Stimulated activated CD8-positive, alpha-beta memory T cell treated with anti-CD3 and anti-CD28 coated beads, Interleukin-2, amount 100 ng/mL, for 48 hours (primary cell): ENCODE measurements around the gene DNPH1.

Experiments used
- DNase-seq, 2 donors: peaks; one replicate each; pipeline ENCODE4 v3.0.0-alpha.2; 2020; ENCODE audit warnings: low read depth in 2 of 2

The DNPH1 gene

DNA sequence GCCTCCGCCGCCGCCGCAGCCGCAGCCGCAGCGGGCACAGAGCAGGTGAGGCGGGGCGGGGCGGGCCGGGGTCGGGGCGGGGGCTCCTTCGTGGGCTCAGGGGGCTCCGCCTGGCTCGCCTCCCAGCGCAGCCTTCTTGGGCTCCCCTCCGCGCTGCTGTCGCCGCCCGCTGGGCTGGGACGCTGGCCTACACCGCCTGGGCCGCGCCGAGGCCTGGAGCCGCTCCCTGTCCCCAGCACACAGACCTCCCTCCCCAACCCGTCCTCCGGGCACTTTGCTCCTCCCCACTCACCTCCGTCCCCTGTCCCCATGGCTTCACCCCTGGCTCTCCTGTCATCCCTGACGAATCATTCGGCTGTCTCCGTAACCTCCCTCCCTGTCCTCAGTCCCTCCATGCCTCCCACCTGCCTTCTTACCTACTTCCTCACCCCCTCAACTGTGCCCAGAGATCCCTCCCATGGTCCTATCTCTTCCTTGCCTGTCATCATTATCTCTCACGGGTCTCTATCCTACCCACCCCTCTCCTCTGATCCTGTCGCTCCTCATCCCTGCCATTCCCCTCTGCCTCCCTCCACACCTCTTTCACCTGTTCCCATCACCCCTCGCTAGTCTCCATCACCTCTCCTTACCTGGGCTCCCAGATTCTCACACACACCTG is 14.5 kb upstream of the DNPH1 start:
- DNase-seq = no peak

DNA sequence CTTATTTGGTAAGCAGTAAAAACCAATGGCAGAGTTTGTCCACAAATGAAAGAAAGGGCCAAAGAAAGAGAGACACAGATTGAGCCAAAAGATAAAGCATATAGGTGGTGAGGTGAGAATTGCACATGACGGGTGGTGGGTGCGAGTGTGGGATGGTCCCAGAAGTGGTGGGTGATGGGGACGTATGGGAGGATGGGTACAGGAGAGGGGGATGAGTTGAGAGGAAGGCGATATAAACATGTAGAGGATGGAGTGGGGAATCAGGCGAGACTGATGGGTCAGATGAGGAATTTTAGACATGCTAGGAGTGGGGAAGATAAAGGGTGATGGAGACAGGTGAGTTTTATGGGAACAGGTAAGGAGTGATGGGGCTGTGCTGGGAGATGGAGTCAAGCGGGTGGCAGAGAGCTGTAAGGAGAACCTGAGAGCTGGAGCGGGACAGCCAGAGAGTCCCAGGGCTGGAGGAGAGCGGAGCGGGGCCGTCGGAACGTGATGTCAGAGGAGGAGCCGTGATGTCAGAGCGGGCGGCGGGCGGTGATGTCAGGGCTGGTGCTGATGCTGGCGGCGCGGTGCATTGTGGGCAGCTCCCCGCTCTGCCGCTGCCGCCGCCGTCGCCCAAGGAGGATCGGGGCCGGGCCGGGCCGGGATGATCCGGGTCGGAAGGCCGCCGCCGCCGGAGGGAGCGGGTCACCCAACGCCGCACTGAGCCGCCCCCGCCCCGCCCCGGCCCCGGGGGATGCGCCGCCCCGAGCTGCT is 13.8 kb upstream of the DNPH1 start, which contains the start of gene TTBK1:
TSS of gene TTBK1 (plus strand) at position 574 of the 756 bp plus-strand sequence. CDS start 3,180 bp downstream, outside the sequence.
- DNase-seq = no peak

DNA sequence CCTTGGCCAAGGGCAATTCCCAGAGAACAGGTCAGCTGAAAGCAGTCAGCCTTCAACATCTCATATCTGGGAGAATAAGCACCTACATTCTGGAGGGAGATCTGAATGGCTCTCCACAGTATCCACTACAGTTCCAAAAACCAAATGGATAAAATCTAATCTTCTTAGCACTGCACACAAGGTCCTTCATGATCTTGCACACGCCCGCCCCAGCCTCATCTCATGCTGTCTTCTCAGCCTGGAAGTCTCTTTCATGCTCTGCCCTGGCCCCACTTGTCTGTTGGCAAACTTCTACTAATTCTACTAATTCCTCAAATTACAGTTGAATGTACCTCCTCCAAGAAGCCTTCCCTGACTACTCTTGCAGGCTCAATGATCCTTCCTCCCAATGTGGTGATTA is 12.2 kb upstream of the DNPH1 start:
- no peak for DNase-seq

- no peak for DNase-seq
These were observed 11.7 kb upstream of the DNPH1 start for GRCh38 chr6:43240950-43241349.

DNA sequence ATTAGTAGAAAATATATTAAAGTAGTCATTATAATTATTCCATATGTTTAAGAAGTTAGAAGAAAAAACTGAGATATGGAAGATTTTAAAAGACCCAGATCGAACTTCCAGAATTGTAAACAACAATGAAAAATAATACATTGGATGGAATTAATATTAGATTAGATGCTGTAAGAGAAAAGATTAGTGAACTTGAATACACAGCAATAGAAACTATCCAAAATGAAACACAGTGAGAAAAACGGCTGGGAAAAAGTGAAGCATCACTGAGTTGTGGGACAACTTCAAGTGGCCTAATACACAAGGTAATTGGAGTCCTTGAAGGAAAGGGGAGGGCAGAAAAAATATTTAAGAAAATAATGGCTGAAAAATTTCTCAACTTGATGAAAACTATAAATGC is 9.8 kb upstream of the DNPH1 start:
- no peak for DNase-seq

DNA sequence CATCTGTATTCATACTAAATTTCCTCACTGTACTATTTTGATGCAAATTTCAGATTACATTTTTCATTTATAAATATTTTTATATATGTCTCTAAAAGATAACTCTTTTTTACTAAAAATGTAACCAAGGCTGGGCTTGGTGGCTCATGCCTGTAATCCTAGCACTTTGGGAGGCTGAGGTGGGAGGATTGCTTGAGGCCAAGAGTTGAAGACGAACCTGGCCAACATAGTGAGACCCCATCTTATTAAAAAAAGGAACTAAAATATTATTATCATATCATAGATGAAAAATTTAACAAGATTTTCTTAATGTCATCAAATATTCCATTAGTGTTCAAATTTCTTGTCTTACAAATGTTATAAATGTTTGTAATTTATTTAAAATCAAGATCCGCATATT is 6.6 kb upstream of the DNPH1 start:
- DNase-seq = no peak

GRCh38 chr6:43231735-43232450 is 2.6 kb upstream of the DNPH1 start:
- no peak for DNase-seq

- no peak for DNase-seq
These were observed 1.8 kb upstream of the DNPH1 start for GRCh38 chr6:43231053-43231452.

DNA sequence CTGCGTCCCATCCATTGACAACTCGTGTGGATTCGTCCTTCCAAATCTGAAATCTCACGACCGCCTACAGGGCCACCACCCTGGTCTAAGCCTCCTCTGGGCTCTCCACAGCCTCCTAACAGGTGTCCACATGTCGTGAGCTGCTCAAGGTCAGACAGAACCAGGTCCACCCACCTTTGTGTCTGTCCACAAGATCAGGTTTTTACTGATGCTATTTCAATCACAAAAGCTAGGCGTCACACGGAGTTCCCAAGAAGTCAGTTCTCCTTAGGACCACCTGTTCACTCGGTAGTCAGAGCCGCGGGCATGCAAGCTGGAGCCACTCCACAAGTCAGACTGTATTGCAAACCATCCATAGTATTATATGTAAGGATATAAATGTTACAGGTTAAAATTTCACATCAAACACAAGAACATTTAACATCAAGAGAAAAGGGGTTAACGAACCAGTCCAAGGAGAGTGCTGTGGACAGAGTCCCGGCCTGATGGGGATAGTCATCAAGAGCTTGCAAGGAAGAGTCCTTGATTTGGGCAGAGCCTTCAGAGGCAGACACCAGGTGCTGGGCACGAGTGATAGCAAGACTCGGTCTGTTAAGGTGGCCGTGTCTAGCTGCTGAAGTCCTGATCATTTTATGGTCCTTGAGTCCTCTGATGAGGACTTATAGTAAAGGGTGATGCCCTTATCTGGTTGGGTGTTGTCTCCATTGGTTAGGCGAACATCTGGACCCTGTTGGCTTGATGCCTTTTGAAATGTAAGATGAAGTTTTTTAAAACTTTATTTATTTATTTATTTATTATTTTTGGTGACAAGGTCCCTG is 731 bp upstream of the DNPH1 start:
- no peak for DNase-seq

GRCh38 chr6:43226192-43226851 is 3.0 kb downstream of the DNPH1 start:
- DNase-seq = no peak

DNA sequence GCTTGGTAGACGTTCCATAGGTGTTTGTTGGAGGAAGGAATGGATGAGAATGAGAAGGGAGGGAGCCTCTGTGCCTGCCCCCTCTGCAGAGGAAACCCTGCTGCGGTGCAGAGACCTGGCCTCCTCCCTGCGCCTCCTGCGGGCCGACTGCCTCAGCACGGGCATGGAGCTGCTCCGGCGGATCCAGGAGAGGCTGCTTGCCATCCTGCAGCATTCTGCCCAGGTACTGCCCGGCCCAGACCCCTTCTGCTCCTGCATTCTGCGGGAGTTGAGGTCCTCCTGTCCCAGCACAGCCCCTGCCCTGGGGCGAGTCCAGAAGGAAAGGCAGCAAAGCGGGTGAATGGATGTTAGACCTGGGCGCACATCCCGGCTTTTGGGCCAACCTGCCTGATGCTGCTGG is 6.1 kb downstream of the DNPH1 start:
- DNase-seq = no peak

- no peak for DNase-seq
These were observed 6.7 kb downstream of the DNPH1 start for GRCh38 chr6:43222418-43223059.

DNA sequence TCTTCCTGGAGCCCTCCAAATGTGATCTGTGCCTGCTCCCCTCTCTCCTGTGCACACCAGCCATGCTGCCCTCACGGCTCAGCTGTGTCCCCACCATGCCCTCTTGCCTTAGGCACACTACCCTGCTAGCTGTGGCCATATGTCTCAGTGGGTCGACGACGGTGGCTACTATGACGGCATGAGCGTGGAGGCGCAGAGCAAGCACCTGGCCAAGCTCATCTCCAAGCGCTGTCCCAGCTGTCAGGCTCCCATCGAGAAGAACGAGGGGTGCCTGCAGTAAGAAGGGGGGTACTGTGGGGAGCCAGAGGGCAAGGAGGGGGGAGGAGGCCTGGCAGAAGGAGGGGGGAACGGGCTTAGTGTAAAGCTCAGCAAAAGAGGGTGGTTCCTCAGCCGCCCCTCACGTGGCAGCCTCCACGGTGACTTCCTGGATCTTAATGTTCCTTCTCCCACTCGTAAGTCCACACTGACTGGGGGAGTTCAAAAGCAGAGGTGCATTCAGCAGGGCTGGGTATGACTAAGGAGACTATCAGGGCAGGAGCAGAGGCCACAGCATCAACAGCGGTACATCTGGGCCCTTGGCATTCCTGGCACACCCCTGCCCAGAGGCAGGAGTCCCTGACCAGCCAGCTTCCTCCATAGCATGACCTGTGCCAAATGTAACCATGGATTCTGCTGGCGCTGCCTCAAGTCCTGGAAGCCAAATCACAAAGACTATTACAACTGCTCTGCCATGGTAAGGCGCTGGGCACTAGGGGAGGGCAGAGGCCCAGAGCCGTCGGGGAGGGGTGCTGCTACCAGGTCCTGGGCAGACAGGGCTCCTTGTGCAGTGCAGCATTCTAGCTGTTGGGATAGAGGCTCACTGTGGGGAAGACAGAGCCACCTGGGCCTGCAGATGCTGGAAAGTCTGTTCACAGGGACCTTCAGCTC is 8.0 kb downstream of the DNPH1 start:
- no peak for DNase-seq

- DNase-seq = no peak
These were observed 8.8 kb downstream of the DNPH1 start for GRCh38 chr6:43220439-43220951.

DNA sequence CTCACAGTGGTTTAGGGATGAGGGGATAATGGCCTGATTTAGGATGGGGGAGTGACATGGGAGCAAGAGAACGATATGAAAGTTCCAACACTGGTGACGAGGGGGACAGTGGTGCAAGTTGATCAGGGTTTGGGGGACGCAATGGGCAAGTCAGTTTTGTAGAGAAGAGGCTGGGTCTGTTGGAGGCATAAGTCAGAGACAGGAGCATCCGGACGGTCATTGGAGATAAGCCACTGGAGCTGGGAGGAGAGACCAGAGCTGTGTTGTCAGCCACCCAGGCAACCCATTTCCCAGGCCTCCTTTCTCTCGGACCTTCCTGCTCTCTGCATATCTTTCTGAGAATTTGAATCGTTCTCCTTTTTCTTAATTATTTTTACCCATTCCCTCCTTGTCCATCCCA is 9.5 kb downstream of the DNPH1 start:
- DNase-seq = no peak

DNA sequence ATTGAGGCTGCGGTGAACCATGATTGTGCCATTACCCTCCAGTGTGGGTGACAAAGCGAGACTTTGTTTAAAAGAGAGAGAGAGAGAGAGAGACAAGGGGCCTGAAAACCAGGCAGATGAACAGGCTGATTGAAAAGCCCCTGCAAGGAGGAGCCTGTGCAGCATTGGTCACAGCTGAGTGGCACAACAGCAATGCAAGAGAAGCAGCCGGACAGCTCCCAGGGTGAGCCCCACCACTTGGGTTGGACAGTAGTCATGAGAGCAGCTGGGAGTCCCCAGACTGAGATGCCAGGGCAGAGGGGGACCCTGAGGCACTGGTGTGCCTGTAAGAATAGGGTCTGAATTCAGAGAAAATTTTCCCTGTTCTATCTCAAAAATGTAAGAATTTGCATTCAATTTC is 10.2 kb downstream of the DNPH1 start:
- no peak for DNase-seq

GRCh38 chr6:43217351-43217750 is 11.9 kb downstream of the DNPH1 start:
- DNase-seq = no peak

GRCh38 chr6:43216200-43216599 is 13.1 kb downstream of the DNPH1 start:
- DNase-seq = no peak

GRCh38 chr6:43215066-43215465 is 14.2 kb downstream of the DNPH1 start:
- DNase-seq = no peak

GRCh38 chr6:43213431-43213830 is 15.8 kb downstream of the DNPH1 start:
- DNase-seq = no peak
